ENCODE measurements around the gene USH1C.

Gene USH1C

GRCh38 chr11:17547051-17547577 is 2.9 kb upstream of the USH1C start, which contains the start of gene OTOG:
Gene OTOG (plus strand): TSS chr11:17547259. CDS start chr11:17547373, 114 bp downstream.
- no peak for DNase-seq (ENCODE audit: low read depth in 2 of 2)

DNA sequence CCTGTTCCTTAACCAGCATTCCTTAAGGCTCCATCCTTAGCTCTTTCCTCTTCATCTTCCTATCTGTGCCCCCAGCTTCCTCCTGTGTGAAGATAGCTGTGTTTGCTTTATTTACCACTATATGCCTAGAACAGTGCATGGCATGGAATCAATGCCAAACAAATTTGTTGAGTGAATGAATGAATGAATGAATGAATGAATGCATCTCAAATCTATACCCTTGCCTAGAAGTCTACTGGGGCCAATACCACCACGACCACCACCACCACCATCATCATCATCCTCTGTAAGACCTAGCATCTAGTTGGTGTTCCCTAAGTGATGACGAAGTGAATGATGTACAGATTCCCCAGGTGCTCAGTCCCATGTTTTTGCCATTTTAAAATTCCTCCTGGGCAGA is 2.0 kb upstream of the USH1C start:
- no peak for DNase-seq (ENCODE audit: low read depth in 2 of 2)

DNA sequence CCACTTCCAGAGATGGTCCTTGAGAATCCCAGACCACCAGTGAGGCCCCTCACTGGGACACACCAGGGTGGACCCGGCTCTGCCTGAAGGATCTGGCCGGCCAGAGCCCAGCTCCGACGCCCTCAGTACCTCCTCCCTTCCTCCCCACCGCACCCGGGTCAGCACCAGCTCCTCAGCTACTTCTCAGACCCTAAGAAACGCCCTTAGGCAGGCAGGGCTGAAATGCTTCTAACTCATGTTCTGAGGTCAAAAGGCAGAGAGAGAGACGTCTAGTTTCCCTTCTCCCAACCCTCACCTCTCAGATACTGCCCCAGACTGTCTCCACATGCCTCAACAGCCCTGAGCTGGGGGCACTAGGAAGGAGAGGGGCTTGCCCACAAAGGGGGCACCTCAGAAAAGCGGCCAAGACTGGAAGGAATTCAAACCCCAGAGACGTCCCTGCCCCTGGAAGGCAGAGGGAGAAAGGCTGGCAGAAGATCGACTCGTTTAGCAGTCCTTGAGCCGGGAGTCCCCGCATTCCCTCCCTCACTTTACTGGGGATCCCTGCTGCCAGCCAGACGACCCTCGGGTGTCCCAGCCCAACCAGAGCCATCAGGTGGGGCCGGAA is 539 bp downstream of the USH1C start:
- DNase-seq (ENCODE audit: low read depth in 2 of 2), result no peak

- no peak for DNase-seq (ENCODE audit: low read depth in 2 of 2)
Measured at GRCh38 chr11:17543041-17543440, 1.2 kb downstream of the USH1C start.

DNA sequence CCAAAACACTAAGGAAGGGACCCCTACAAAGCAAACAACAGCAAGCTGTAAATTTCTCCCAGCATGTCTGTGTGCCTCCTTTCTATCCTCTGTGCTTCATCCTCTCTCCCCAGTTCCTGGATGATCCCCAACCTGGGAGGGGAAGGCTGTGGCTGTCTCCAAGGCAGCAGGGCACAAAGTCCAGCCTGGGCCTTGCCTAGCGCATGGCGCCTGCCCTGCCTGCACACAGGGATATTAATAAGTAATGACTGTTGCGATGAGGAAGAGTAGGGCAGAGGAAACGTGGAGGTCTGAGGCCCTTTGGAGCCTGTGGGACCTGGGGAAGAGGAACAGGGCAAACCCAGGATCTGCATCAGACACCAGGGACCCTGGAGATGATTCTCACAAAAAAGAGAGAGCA is 2.0 kb downstream of the USH1C start:
- DNase-seq (ENCODE audit: low read depth in 2 of 2), result no peak

- DNase-seq (ENCODE audit: low read depth in 2 of 2), result no peak
Measured at GRCh38 chr11:17541330-17541885, 2.8 kb downstream of the USH1C start.

DNA sequence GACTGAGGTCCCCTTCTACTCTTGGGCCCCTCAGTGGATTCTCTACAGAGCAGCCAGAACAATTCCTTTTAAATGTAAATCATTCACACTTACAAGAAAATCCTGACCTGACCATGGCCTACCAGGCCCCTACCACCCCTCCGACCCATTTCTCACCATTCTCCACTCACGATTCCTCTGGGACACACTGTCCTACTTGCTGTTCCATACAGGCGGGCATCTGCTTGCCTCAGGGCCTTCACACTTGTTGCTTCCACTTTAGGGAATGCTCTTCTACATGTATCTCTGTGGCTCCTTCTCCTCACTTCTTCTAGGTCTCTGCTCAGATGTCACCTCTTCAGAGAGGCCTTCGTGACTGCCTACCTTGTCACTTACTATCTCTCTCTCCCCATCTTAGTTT is 3.4 kb downstream of the USH1C start:
- DNase-seq (ENCODE audit: low read depth in 2 of 2), result no peak

- no peak for DNase-seq (ENCODE audit: low read depth in 2 of 2)
Measured at GRCh38 chr11:17538731-17539130, 5.5 kb downstream of the USH1C start.

- no peak for DNase-seq (ENCODE audit: low read depth in 2 of 2)
Measured at GRCh38 chr11:17538054-17538453, 6.2 kb downstream of the USH1C start.

GRCh38 chr11:17537261-17537660 is 7.0 kb downstream of the USH1C start:
- no peak for DNase-seq (ENCODE audit: low read depth in 2 of 2)

GRCh38 chr11:17535488-17535887 is 8.7 kb downstream of the USH1C start:
- no peak for DNase-seq (ENCODE audit: low read depth in 2 of 2)

- no peak for DNase-seq (ENCODE audit: low read depth in 2 of 2)
Measured at GRCh38 chr11:17533778-17534415, 10.3 kb downstream of the USH1C start.

DNA sequence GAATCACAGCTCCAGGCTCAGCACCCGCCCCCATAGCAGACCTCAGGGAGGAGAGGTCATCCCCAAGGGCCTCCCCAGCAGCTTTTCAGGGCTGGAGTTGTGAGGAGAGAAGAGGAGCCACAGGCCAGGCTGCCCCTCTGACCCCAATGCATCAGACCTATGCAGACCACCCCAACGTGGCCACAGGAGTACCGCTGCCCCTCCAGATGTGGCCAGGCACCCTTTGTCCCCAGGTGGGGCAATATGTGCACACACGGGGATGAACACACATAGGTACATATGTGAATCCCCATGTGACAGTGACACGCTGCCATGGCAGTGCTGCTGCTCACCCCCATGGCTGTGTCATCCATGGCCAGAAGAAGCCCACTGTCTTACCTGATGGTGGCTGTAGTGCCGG is 10.9 kb downstream of the USH1C start:
- no peak for DNase-seq (ENCODE audit: low read depth in 2 of 2)

- no peak for DNase-seq (ENCODE audit: low read depth in 2 of 2)
Measured at GRCh38 chr11:17532784-17533183, 11.4 kb downstream of the USH1C start.

DNA sequence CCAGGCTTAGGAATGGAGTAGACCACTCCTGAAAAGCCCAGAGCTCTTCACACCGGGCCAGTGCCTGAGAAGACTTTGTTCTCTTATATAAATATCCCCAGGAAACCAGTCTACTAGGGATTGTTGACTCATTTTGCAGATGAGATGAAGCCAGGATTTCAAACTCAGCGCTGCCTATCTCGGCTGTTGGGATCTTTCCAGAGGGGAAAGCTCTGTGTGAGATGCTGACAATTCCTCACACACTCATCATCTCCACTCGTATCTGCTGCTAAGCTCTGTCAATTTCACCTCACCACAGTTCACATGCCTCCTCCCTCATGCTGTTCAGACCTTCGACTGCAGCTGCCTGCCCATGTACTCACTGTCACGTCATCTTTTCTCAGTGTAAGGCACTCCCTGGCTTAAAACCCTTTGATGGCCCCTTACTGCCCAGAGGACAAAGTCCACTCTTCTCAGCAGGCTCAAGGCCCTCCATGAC is 12.5 kb downstream of the USH1C start:
- DNase-seq (ENCODE audit: low read depth in 2 of 2), result no peak

DNA sequence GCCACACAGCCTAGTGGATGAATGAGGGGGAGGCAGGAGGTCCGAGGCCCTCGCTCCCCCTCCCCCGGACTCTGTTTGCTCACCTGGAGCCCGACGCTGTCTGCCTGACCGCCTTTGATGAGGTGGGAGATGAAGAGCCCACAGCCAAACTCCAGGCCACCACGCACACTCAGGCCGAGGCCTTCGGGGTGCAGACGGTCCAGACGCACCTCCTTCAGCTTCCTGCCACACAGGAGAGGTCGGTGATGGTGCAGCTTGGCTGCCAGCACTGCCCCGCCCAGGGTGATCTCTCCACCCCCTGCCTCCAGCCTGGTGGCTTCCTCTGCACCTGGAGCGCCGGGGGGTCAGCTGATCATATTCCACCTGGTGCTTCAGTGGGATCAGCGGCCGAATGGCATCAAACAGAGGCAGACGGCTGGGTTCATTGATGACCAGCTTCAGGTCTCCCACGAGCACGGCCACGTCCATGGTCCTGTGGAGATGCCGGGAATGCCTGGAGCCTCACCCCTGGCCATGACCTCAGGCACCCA is 13.1 kb downstream of the USH1C start:
- DNase-seq (ENCODE audit: low read depth in 2 of 2), result no peak

DNA sequence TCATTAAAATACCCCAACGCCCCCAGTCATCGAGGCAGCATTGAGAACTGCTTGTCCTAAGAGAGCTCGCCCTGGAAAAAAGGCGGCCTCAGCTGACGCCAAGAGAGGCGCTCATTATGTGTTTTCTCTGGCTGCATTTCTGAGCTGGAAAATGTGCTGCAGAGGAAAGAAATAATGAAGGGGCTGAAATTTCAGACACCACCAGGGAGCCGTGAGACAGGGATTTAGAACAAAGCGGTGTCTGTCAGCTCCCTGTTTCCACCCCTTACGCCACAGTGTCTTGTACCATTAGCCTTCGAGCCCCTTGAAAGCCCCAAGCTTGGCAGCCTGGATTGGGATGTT is 14.4 kb downstream of the USH1C start:
- no peak for DNase-seq (ENCODE audit: low read depth in 2 of 2)

GRCh38 chr11:17528906-17529843 is 15.0 kb downstream of the USH1C start:
- no peak for DNase-seq (ENCODE audit: low read depth in 2 of 2)

DNA sequence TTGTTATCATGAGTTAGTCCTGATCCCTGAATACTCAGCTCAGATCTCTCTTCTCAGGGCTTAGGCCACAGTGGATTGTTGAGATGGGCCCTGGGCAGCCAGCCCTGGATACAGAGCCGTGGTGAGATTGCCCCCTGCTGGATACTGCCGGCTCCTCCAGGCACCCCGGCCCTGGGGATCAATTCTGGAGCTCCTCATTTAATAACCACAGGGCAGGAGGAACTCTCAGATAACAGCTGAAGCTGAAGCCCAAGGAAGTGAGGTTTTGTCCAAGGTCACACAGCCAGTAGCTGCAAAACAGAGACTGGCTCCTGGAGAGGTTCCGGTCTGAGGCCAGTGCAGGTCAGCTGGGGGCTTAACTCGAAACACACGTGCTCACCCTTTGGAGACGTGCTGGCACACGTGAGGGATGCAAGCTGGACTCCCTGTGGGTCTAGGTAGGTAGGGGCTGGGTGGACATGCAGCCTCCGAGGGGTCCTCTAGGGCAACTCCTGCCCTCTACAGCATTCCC is 16.0 kb downstream of the USH1C start:
- no peak for DNase-seq (ENCODE audit: low read depth in 2 of 2)

GRCh38 chr11:17527628-17527995 is 16.6 kb downstream of the USH1C start:
- DNase-seq (ENCODE audit: low read depth in 2 of 2), result no peak

DNA sequence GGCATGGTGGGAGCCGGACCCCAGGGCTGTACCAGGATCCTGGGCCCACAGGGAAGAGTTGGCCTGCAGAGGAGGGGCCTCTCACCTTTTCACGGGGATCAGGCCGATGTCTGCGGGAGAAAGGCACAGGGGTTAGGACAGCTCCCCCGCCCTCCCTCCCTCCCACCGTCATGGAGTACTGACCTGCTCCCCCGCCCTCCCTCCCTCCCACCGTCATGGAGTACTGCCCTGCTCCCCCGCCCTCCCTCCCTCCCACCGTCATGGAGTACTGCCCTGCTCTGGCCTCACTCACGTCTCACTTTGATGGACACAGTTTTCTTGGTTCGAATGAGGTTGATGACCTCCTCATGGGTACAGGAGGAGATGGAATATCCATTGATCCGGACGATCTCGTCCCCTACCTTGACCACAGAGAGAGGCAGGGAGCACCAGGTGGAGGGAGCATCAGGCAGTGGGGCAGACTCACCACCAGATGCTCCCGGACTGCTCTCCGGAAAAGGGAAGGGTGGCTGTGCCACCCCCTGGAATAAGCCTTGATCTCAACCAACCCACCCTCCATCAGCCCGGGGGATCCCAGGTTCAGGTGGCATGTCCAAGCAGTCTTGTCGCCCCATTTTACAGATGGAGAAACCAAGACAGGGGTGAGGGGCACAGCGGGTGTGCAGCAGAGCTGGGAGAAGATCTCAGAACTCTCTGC is 17.1 kb downstream of the USH1C start:
- DNase-seq (ENCODE audit: low read depth in 2 of 2), result no peak

All from stimulated activated CD8-positive, alpha-beta memory T cell treated with anti-CD3 and anti-CD28 coated beads, Interleukin-15, amount 100 ng/mL, for 4 hours (primary cell).